CD1c-positive myeloid dendritic cell (primary cell): ENCODE results near the gene C11orf65.
"Not testable (repeated sequence)": the region's sequence is repeated elsewhere in the genome, so short reads cannot be mapped to it uniquely, and the experiment has no call there.

Experiments used
- DNase-seq: peaks from one replicate; pipeline ENCODE4 v3.0.0-alpha.2; 2016; ENCODE audit errors: extremely low spot score

C11orf65 gene

DNA sequence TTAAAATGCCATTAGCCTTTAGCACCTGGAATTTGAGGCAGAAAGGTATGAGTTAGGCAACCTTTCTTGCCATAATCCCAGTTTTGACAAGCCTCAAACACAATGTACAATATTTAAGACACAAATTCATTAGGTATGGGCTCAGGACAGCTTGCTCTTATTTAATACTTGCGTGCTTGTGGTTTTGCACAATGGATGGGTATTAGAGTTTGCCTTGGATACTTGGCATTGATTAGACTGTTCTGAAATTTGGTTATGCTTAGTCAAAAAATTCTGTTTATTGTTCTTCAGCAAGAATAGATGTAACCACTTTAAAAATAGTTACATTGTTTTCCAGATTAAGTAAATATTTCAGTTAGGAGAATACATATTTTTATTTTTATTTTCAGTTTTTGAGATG, 5.4 kb upstream of the C11orf65 start:
- no peak for DNase-seq

GRCh38 chr11:108468478-108468864, 1.1 kb upstream of the C11orf65 start:
- DNase-seq: peak; percentile 44

DNA sequence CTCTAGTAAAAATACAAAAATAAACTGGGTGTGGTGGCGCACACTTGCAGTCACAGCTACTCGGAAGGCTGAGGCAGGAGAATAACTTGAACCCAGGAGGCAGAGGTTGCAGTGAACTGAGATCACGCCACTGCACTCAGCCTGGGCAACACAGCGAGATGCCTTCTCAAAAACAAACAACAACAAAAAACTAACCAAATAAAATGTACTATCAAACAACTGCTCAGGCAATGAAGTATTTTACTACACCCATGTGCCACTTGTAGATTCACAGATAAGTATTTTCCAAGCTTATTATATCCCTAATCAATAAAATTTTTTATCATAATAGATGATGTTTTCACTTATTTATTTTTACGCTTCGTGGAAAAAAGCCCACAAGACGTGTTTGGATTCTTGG, 924 bp downstream of the C11orf65 start:
- peak; percentile 18 for DNase-seq

GRCh38 chr11:108453207-108453835, 14.0 kb downstream of the C11orf65 start:
- no peak for DNase-seq

DNA sequence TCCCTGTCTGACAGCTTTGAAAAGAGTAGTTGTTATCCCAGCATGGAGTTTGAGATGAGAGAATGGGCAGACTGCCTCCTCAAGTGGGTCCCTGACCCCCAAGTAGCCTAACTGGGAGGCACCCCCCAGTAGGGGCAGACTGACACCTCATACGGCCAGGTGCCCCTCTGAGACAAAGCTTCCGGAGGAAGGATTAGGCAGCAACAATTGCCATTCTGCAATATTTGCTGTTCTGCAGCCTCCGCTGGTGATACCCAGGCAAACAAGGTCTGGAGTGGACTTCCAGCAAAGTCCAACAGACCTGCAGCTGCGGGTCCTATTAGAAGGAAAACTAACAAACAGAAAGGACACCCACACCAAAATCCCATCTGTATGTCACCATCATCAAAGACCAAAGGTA, 25.9 kb downstream of the C11orf65 start:
- not testable (repeated sequence) for DNase-seq

DNA sequence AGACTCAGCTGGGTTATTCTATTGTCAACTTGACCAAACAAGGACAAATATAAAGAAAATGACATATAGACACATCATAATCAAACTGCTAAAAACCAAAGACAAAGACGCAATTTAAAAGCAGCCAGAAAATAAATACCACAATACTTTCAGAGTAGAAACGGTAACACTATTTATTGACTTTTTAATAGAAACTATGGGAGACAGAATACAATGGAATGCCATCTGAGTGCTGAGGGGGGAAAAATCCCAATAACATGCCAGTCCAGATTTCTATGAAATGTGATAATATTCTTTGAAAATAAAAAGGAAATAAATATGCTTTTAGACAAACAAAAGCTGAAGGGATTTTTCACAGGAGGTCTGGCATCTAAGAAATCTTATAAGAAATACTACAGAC, 30.7 kb downstream of the C11orf65 start:
- no peak for DNase-seq

DNA sequence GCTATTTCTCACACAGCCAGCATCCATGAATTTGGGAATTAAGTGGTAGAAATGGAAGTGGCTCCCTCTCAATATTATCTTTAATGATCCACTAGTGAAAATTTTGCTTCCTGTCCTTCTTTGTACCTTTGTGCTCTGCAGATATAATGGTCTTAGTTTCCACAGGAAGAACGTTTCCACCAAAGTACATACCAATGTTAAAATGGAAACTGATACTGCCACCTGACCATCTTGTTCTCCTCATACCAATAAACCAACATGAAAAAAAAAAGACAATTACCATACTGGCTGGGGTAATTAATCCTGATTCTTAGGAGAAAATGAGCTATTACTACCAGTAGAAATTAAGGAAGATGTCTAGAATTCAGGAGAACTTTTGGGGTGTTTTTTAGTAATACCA, 32.3 kb downstream of the C11orf65 start:
- DNase-seq: no peak

- no peak for DNase-seq
These were observed 34.5 kb downstream of the C11orf65 start for GRCh38 chr11:108432783-108433182.

DNA sequence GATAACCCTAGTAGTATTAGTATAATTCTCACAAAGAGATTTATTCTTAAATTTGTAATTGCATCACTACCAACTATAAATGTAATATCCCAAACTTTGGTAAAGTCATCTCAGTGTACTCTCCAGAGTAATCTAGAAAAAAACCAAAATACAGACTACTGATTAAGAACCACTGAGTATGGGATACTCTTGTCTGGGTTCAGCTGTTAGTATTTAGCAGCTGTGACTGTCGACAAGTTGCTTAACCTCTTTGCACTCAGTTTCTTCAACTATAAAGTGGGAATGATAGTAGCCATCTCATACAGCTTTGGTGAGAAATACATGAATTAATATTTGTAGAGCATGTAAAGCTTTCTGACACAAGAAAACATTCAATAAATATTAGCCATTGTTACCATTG, 35.3 kb downstream of the C11orf65 start:
- no peak for DNase-seq

GRCh38 chr11:108431370-108431769, 36.0 kb downstream of the C11orf65 start:
- no peak for DNase-seq

- peak; percentile 3 for DNase-seq
These were observed 49.8 kb downstream of the C11orf65 start for GRCh38 chr11:108417551-108417950.

DNA sequence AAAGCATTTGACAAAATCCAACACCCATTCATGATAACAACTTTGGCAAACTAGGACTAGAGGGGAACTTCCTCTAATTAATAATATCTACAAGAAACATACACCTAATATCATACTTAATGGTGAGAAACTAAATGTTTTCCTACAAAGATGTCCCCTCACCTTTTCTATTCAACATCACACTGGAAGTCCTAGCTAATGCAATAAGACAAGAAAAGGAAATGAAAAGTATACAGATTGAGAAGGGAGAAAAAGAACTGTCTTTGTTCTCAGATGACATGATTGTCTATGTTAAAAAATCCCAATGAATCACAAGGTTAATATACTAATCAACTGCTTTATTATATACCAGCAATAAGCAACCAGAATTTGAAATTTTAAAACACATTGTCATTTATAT, 52.4 kb downstream of the C11orf65 start:
- DNase-seq: no peak

- DNase-seq: no peak
These were observed 61.6 kb downstream of the C11orf65 start for GRCh38 chr11:108405706-108406105.

GRCh38 chr11:108403052-108403451, 64.3 kb downstream of the C11orf65 start:
- DNase-seq: no peak

GRCh38 chr11:108402241-108402640, 65.1 kb downstream of the C11orf65 start:
- DNase-seq: no peak

GRCh38 chr11:108398439-108398838, 68.9 kb downstream of the C11orf65 start:
- no peak for DNase-seq

DNA sequence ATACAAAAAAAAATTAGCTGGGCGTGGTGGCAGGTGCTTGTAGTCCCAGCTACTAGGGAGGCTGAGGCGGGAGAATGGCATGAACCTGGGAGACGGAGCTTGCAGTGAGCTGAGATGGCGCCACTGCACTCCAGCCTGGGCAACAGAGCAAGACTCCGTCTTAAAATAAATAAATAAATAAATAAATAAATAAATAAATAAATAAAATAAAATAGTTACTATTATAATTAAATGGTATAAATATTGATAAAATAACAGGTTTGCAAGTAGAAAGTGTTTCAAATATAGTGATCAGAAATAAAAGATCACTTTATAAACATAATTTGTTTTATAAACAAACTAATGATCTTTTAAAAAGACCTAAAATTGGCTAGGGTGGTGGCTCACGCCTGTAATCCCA, 70.7 kb downstream of the C11orf65 start:
- DNase-seq: not testable (repeated sequence)

DNA sequence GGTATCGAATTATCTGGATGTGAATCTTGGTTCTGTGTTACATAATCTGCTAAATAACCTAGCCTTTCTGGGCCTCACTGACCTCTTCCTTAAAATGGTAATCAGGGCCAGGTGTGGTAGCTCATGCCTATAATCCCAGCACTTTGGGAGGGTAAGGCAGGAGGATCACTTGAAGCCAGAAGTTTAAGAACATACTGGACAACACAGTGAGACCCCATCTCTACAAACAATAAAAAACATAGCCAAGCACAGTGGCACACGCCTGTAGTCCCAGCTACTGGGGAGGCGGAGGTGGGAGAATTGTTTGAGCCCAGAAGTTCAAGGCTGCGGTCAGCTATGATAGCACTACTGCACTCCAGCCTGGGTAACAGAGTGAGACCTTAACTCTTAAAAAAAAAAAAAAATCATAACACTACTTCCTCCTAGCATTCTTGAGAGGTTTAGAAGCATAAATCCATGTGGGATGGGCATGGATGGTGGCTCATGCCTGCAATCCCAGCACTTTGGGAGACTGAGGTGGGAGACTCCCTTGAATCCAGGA, 72.5 kb downstream of the C11orf65 start:
- no peak for DNase-seq

- no peak for DNase-seq
These were observed 74.3 kb downstream of the C11orf65 start for GRCh38 chr11:108393046-108393445.

DNA sequence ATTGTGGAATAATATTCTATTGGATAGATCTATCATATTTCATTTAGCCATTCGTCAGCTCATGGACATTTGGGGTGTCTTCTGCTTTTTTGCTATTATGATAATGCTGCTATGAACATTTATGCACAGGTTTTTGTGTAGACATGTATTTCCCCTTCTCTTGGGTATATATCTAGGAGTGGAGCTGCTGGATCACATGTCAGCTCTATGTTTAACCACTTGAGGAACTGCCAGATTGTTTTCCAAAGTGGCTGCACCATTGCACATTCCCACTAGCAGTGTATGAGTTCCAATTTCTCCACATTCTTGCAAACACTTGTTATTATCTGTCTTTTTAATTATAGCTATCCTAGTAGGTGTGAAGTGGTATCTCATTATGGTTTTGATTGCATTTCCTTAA, 75.0 kb downstream of the C11orf65 start:
- DNase-seq: no peak

- DNase-seq: no peak
These were observed 78.8 kb downstream of the C11orf65 start for GRCh38 chr11:108388576-108388975.

DNA sequence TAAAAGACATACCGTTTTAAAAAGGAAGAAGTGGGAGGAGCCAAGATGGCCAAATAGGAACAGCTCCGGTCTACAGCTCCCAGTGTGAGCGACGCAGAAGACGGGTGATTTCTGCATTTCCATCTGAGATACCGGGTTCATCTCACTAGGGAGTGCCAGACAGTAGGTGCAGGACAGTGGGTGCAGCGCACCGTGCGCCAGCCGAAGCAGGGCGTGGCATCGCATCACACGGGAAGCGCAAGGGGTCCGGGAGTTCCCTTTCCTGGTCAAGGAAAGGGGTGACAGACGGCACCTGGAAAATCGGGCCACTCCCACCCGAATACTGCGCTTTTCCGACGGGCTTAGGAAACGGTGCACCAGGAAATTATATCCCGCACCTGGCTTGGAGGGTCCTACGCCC, 93.8 kb downstream of the C11orf65 start:
- not testable (repeated sequence) for DNase-seq

DNA sequence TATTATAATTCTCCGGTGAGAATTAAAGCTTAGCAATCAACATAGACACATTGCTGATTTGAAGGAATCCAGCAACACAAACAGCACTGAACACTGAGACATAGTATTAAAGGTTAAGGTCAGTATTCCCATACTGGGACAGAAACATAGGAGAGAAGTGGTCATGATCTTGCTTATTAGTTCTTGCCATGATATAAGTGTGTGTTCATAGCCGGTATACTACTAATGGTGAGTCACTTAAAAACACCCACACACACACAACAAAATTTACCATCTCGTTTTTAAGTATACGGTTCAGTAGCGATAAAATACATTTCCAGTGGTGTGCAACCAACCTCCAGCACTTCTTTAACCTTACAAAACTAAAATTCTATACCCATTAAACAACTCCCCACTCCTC, 96.3 kb downstream of the C11orf65 start:
- DNase-seq: no peak

GRCh38 chr11:108370315-108370714, 97.0 kb downstream of the C11orf65 start:
- DNase-seq: no peak
